AG20443 (cell line): ENCODE measurements around the gene ZNF217.
A peak's percentile ranks its signal among the peaks of the same experiment; 100 is the strongest.
"Not testable (repeated sequence)": the region's sequence is repeated elsewhere in the genome, so short reads cannot be mapped to it uniquely, and the experiment has no call there.

Source experiments
- DNase-seq: peaks from one replicate; pipeline ENCODE4 v3.0.0; 2012; ENCODE audit warnings: low spot score, mixed read lengths

The ZNF217 gene

GRCh38 chr20:53622247-53623133 lies 28.9 kb upstream of the ZNF217 start:
- DNase-seq = no peak

DNA sequence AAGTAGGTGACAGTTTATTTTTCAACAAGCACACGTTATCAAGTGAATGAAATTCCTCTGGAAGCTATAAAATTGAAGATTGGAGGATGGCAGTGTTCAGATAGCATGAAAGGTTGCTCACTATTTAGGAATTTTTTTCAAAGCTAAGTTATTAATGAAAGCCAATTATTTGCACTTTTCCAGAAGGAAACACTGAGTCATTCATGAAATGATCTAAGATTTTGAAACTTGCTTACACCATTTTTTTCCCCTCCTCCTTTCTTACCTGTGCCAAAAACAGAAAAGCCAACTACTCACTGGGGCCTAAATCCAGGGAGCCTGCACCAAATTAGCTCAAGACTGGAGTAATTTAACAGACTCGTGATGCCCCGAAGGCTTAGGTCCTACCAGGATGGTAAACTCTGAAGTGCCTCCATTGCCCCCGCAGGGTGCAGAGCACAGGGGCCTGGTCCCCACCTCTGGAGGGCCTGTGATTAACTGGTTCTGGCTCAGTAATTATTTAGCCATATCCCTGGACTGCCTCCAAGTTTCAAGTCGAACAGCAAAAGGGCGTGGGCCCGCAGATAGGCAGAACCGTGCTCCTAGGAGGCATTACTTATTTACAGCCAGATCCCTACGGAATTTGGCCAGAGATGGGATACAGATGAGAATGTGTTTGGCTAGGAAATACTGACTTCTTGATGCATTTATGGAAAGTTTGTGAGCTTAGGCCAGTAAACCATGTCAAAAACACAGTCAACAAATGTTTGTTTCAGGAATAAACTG lies 28.0 kb upstream of the ZNF217 start:
- DNase-seq = peak; percentile 64

- not testable (repeated sequence) for DNase-seq
Measured at GRCh38 chr20:53618490-53619000, 24.9 kb upstream of the ZNF217 start.

GRCh38 chr20:53617791-53618489 lies 24.3 kb upstream of the ZNF217 start:
- no peak for DNase-seq

DNA sequence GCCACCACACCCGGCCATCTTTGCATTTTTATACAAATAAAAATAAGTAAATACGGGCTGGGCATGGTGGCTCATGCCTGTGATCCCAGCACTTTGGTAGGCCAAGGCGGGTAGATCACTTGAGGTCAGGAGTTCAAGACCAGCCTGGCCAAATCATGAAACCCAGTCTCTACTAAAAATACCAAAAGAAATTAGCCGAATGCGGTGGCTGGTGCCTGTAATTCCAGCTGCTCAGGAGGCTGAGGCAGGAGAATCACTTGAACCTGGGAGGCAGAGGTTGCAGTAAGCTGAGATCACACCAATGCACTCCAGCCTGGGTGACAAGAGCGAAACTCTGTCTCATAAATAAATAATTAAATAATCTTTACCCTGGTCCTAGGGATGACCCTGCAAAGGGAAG lies 22.9 kb upstream of the ZNF217 start:
- DNase-seq = not testable (repeated sequence)

- peak; percentile 17 for DNase-seq
Measured at GRCh38 chr20:53613748-53614147, 20.1 kb upstream of the ZNF217 start.

- not testable (repeated sequence) for DNase-seq
Measured at GRCh38 chr20:53612289-53612688, 18.6 kb upstream of the ZNF217 start.

GRCh38 chr20:53611449-53611894 lies 17.8 kb upstream of the ZNF217 start:
- DNase-seq = peak; percentile 86

- no peak for DNase-seq
Measured at GRCh38 chr20:53609491-53610445, 16.1 kb upstream of the ZNF217 start.

DNA sequence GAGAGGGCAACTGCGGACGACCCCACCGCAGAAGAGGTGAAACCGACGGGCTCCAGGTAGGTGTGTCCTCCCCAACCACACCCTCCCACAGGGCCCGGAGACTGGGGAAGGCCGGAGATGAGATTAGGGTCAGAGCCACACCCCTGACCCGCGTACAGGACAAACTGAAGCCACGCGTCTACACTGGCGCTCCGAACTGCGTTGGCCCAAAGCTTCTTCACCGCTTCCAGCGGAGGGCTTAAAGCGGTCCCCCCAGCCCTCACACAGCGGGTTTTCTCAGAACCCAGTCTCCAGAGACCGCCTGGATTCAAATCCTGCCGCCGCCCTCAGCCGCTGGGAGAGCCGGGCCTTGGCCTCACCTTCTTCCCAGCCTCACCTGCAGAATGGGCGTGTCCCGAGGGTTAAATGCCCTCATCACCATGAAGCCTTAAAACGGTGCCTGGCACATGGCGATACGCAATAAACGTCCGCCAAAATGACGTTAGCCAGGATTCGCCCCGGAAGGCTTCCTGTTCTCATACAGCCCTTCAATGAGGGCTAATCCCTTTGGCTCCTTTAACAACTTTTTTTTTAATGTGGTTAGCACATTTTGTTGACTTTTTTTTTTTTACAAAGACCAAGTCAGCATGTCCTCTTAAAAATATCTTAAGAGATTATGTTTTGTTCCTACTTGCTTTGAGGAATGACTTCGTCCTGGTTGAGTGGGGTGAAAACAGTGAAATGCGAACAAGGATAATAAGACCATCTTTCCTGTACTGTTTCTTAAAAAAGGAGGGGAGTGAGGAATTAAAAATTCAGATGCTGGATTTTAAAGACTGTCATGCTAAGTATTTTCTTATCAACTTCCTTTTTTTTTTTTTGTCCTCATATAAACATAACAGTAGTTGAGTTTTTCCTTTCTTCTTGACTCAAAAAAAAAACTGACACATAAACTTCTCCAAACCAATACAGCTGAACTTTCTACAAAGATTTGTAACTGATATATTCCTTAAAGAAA lies 15.1 kb upstream of the ZNF217 start:
- no peak for DNase-seq

DNA sequence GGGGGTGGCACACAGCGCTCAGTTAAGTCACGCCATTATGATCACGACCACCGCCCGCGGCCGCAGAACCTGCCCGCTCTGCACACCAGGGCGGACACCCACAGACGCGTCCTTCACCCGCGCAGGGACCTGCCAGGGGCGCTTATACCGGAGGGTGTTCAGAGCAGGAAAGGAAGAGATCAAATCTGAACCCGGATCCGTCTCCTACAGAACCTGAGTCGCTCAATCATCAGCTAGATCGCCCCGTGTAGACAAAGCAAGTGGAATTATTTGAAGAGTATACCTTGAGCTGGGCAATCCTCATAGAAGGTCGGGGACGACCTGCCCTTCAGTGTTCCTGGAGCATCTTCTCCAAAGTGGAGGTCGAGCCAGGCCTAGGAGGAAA lies 14.4 kb upstream of the ZNF217 start:
- no peak for DNase-seq

GRCh38 chr20:53606364-53606985 lies 12.8 kb upstream of the ZNF217 start:
- peak; percentile 49 for DNase-seq

- DNase-seq = not testable (repeated sequence)
Measured at GRCh38 chr20:53605401-53605800, 11.8 kb upstream of the ZNF217 start.

DNA sequence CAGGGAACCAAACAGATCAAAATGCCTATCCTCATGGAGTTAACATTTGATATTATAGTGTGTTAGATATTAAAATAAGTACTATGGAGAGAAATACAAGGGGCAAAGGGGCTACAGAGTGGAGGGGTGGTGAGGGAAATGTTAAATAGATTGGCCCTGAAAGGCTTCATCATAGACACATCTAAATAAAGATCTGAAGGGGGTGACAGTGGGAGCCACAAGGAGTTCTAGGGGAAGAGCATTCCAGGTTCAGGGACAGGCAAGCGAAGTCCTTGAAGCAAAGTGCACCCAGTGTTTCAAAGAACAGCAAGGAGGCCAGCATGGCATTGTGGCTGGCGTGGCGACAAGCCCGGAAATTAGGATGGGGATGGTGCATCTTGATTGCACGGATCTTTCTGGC lies 11.2 kb upstream of the ZNF217 start:
- DNase-seq = not testable (repeated sequence)

GRCh38 chr20:53602661-53603060 lies 9.0 kb upstream of the ZNF217 start:
- DNase-seq = no peak

GRCh38 chr20:53599910-53600632 lies 6.4 kb upstream of the ZNF217 start:
- no peak for DNase-seq

GRCh38 chr20:53599378-53599777 lies 5.7 kb upstream of the ZNF217 start:
- DNase-seq = no peak

DNA sequence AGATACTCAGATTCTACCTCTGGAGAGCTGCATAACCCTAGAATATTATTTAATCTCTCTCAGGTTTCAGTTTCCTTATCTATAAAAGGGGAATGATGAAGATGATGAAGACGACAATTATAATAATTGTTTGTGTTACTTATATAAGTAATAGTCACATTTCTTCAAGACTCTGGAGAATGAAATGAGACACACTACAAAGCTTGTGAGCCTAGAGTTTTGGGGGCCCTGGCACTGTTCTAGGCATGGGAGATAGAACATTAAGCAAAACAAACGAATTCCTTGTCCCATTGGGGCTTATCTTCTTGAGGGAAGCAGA lies 5.4 kb upstream of the ZNF217 start:
- no peak for DNase-seq
